Loucy (cell line): Measurements from ENCODE around the gene AKAP6.

Experiments
- H2AFZ ChIP-seq: fragments of 200-600 bp; sonication (generic); 2 replicates; pipeline ENCODE4 v1.6.0; 2016; ENCODE audit warnings: antibody characterized with exemption, mild to moderate bottlenecking, low read length, moderate library complexity
- H3F3A ChIP-seq: fragments of 200-600 bp; 2 replicates; pipeline ENCODE4 v1.6.0; 2016; ENCODE audit warnings: antibody characterized with exemption, low read depth, mild to moderate bottlenecking
- H3K27me3 ChIP-seq: fragments of 200-600 bp; sonication (generic); 2 replicates; pipeline ENCODE4 v1.6.1; 2014; ENCODE audit warnings: low read length, mild to moderate bottlenecking; ENCODE audit not compliant: insufficient read depth, poor library complexity, severe bottlenecking
- H3K36me3 ChIP-seq: fragments of 200-600 bp; sonication (generic); 2 replicates; pipeline ENCODE4 v1.6.1; 2016; ENCODE audit warnings: low read length; ENCODE audit not compliant: insufficient read depth
- H3K4me1 ChIP-seq: fragments of 200-600 bp; sonication (generic); 2 replicates; pipeline ENCODE4 v1.5.1; 2014; ENCODE audit warnings: low read length, mild to moderate bottlenecking; ENCODE audit not compliant: insufficient read depth, poor library complexity, severe bottlenecking
- H3K4me2 ChIP-seq: fragments of 200-600 bp; sonication (generic); 2 replicates; pipeline ENCODE4 v1.6.0; 2014; ENCODE audit warnings: antibody characterized with exemption, low read length, low read depth, mild to moderate bottlenecking; ENCODE audit not compliant: poor library complexity, severe bottlenecking
- H3K4me3 ChIP-seq: fragments of 200-600 bp; sonication (generic); 2 replicates; pipeline ENCODE4 v1.5.1; 2014; ENCODE audit warnings: low read length, mild to moderate bottlenecking, mixed read lengths; ENCODE audit not compliant: poor library complexity, severe bottlenecking
- H3K79me2 ChIP-seq: fragments of 200-600 bp; sonication (generic); 2 replicates; pipeline ENCODE4 v1.6.1; 2014; ENCODE audit warnings: low read length; ENCODE audit not compliant: insufficient read depth
- H3K9ac ChIP-seq: fragments of 200-600 bp; sonication (generic); 2 replicates; pipeline ENCODE4 v1.6.0; 2014; ENCODE audit warnings: mild to moderate bottlenecking, low read depth, low read length, moderate library complexity; ENCODE audit not compliant: poor library complexity, severe bottlenecking
- H3K9me2 ChIP-seq: fragments of 200-600 bp; sonication (generic); replicated peaks from 2 replicates; pipeline ENCODE4 v1.6.1; 2016; ENCODE audit warnings: low read depth, low read length, mixed read lengths
- H3K9me3 ChIP-seq: fragments of 200-600 bp; sonication (generic); 2 replicates; pipeline ENCODE4 v1.6.1; 2014; ENCODE audit warnings: mild to moderate bottlenecking, antibody characterized with exemption, low read length, low read depth; ENCODE audit not compliant: insufficient read depth
- H4K20me1 ChIP-seq: fragments of 200-600 bp; sonication (generic); 2 replicates; pipeline ENCODE4 v1.6.0; 2014; ENCODE audit warnings: antibody characterized with exemption, low read length, mild to moderate bottlenecking; ENCODE audit not compliant: insufficient read depth, poor library complexity, severe bottlenecking
- CTCF ChIP-seq: fragments of 200-600 bp; sonication (generic); conservative IDR thresholded peaks from 2 replicates; pipeline ENCODE4 v1.5.1; 2014; ENCODE audit warnings: mild to moderate bottlenecking, antibody characterized with exemption, low read length
- EZH2phosphoT487 ChIP-seq: fragments of 200-600 bp; IDR thresholded peaks from 2 replicates; pipeline ENCODE4 v1.6.1; 2018; ENCODE audit warnings: antibody characterized with exemption, mild to moderate bottlenecking, moderate library complexity, borderline replicate concordance

The AKAP6 gene

GRCh38 chr14:32427726-32428528 lies 98.8 kb downstream of the AKAP6 start:
- no peaks in the 10 kb centered on the region for H3K27me3 ChIP-seq
- no peaks in the 10 kb centered on the region for H3K79me2 ChIP-seq
- TF ChIP-seq EZH2phosphoT487 = no peak
- no peak for TF ChIP-seq CTCF
- 0 out of 2 replicates have a peak overlapping the region, but pooled peaks have one; percentile 15 for H2AFZ ChIP-seq
- H3K4me2 ChIP-seq = no peak overlapping the region
- no peaks in the 10 kb centered on the region for H3K36me3 ChIP-seq
- no peak overlapping the region for H3K4me3 ChIP-seq
- H3K9me2 ChIP-seq = no peaks in the 10 kb centered on the region
- peaks cover 5% of the 10 kb centered on the region; the same call in 1 of the 2 replicates for H3K9me3 ChIP-seq
- peaks cover 14% of the 10 kb centered on the region for H3K4me1 ChIP-seq
- no peaks in the 10 kb centered on the region for H4K20me1 ChIP-seq
- H3F3A ChIP-seq = no peaks in the 10 kb centered on the region
- no peak overlapping the region for H3K9ac ChIP-seq

GRCh38 chr14:32428875-32429274 lies 99.8 kb downstream of the AKAP6 start:
- TF ChIP-seq CTCF = no peak
- no peak for TF ChIP-seq EZH2phosphoT487
- H3F3A ChIP-seq = no peaks in the 10 kb centered on the region
- H3K9me3 ChIP-seq = no peaks in the 10 kb centered on the region
- peaks cover 14% of the 10 kb centered on the region for H3K4me1 ChIP-seq
- H3K79me2 ChIP-seq = no peaks in the 10 kb centered on the region
- H4K20me1 ChIP-seq = no peaks in the 10 kb centered on the region
- no peak overlapping the region for H3K4me2 ChIP-seq
- H2AFZ ChIP-seq = no peak overlapping the region
- H3K9ac ChIP-seq = no peak overlapping the region
- no peaks in the 10 kb centered on the region for H3K9me2 ChIP-seq
- H3K4me3 ChIP-seq = no peak overlapping the region
- H3K27me3 ChIP-seq = no peaks in the 10 kb centered on the region
- H3K36me3 ChIP-seq = no peaks in the 10 kb centered on the region

- Histone ChIP-seq H3K4me3 (no peak overlapping the region), H3F3A (no peaks in the 10 kb centered on the region), H3K9me2 (no peaks in the 10 kb centered on the region), H3K4me2 (no peak overlapping the region), H3K9me3 (no peaks in the 10 kb centered on the region), H2AFZ (no peak overlapping the region), H3K36me3 (no peaks in the 10 kb centered on the region), H3K79me2 (no peaks in the 10 kb centered on the region), H4K20me1 (no peaks in the 10 kb centered on the region), H3K4me1 (peaks cover 14% of the 10 kb centered on the region), H3K9ac (no peak overlapping the region), H3K27me3 (no peaks in the 10 kb centered on the region)
- no peak for TF ChIP-seq EZH2phosphoT487
- TF ChIP-seq CTCF = no peak
These were observed 101.2 kb downstream of the AKAP6 start for GRCh38 chr14:32430326-32430725.
